ENCODE results near the gene SNTG2.

GRCh38 chr2:1125217-1125616 lies 174.6 kb downstream of the SNTG2 start:
- no peak for TF ChIP-seq CTCF (IDR thresholded peaks at IDR 0.05)
- TF ChIP-seq POLR2A (IDR thresholded peaks at IDR 0.05) = no peak
